Measurements from ENCODE around the gene BAIAP2L2.
"Not testable (repeated sequence)": the region's sequence is repeated elsewhere in the genome, so short reads cannot be mapped to it uniquely, and the experiment has no call there.

Gene BAIAP2L2

GRCh38 chr22:38038890-38039812 lies 71.3 kb downstream of the BAIAP2L2 start:
- no peak for DNase-seq (ENCODE audit: low read depth, low spot score)

GRCh38 chr22:38038426-38038825 lies 72.1 kb downstream of the BAIAP2L2 start:
- DNase-seq (ENCODE audit: low read depth, low spot score) = no peak

GRCh38 chr22:38037367-38038150 lies 72.9 kb downstream of the BAIAP2L2 start:
- DNase-seq (ENCODE audit: low read depth, low spot score) = not testable (repeated sequence)

- DNase-seq (ENCODE audit: low read depth, low spot score) = no peak
Measured at GRCh38 chr22:38036392-38037062, 74.0 kb downstream of the BAIAP2L2 start.

DNA sequence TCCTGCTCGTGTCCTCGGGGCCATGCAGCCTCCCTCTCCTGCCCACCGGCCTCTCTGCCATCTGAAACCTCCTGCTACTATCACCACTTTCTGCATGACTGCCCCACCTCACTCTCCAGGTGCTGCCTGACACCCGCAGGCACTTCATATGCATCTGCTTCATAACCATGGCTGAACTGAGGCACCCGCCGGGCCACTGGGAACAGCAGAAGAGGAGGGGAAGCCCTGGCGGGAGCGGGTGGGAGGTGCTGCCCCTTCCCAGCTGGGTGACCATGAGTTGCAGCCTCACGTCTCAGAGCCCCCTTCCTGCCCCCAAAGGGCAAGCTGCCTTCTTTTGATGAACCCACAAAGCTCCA lies 75.0 kb downstream of the BAIAP2L2 start:
- DNase-seq (ENCODE audit: low read depth, low spot score) = no peak

Measured in activated CD4-positive, CD25-positive, alpha-beta regulatory T cell treated with anti-CD3 and anti-CD28 coated beads, Interleukin-2, amount 50 U/mL, for 16 hours (primary cell).